GM21723 (cell line): ENCODE results near the gene FSD1L.
"Not testable (repeated sequence)": the region's sequence is repeated elsewhere in the genome, so short reads cannot be mapped to it uniquely, and the experiment has no call there.

ENCODE experiments used
- ATAC-seq: cut with Tn5 transposase; IDR thresholded peaks from one replicate; pipeline ENCODE4 v1.9.1; 2021; ENCODE audit warnings: mild to moderate bottlenecking, moderate library complexity; ENCODE audit not compliant: unreplicated experiment

The FSD1L gene

GRCh38 chr9:105535920-105536668, 88.3 kb downstream of the FSD1L start:
- ATAC-seq, result peak; percentile 81

- no peak for ATAC-seq
Observed at GRCh38 chr9:105539452-105539851, 91.6 kb downstream of the FSD1L start.

- ATAC-seq, result peak; percentile 94
Observed at GRCh38 chr9:105541838-105542237, 94.0 kb downstream of the FSD1L start.

GRCh38 chr9:105554042-105554441, 106.2 kb downstream of the FSD1L start:
- ATAC-seq, result no peak

GRCh38 chr9:105557804-105558610, 110.2 kb downstream of the FSD1L start, which contains the start of gene FKTN:
TSS of gene FKTN (plus strand) at chr9:105558131. CDS start at chr9:105575033, 16,902 bp downstream.
- ATAC-seq, result peak; percentile 98

GRCh38 chr9:105572455-105572854, 124.6 kb downstream of the FSD1L start:
- ATAC-seq, result no peak

- not testable (repeated sequence) for ATAC-seq
Observed at GRCh38 chr9:105579952-105580351, 132.1 kb downstream of the FSD1L start.

GRCh38 chr9:105581550-105581949, 133.7 kb downstream of the FSD1L start:
- ATAC-seq, result not testable (repeated sequence)

- no peak for ATAC-seq
Observed at GRCh38 chr9:105593145-105593544, 145.3 kb downstream of the FSD1L start.
